ENCODE results near the gene PPP1R13B.
A peak's percentile ranks its signal among the peaks of the same experiment; 100 is the strongest.
"Not testable (repeated sequence)": the region's sequence is repeated elsewhere in the genome, so short reads cannot be mapped to it uniquely, and the experiment has no call there.

The PPP1R13B gene

GRCh38 chr14:103847451-103848174 is at the start of gene PPP1R13B:
Gene PPP1R13B, minus strand, starts transcription at chr14:103847575. Its CDS starts 268 bp downstream, at chr14:103847307.
- peak; percentile 93 for DNase-seq (ENCODE audit: low read depth, low spot score)

DNA sequence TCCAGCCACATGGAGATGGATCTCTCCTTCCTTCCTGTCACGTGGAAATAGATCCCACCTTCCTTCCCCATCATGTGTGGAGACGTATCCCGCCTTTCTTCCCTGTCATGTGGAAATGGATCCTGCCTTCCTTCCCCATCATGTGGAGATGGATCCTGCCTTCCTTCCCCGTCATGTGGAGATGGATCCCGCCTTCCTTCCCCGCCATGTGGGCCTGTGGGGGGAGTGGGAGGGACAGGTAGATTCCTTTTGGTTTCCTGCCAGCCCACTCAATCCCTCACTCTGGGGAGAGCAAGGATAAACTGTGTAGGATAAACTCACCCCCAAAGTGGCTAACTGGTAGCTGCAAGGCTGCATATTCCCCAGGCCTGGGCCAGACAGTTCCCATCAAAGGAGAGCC is 49.2 kb upstream of the PPP1R13B start:
- DNase-seq (ENCODE audit: low read depth, low spot score): no peak

- DNase-seq (ENCODE audit: low read depth, low spot score): no peak
Observed at GRCh38 chr14:103894723-103895059, 47.3 kb upstream of the PPP1R13B start.

DNA sequence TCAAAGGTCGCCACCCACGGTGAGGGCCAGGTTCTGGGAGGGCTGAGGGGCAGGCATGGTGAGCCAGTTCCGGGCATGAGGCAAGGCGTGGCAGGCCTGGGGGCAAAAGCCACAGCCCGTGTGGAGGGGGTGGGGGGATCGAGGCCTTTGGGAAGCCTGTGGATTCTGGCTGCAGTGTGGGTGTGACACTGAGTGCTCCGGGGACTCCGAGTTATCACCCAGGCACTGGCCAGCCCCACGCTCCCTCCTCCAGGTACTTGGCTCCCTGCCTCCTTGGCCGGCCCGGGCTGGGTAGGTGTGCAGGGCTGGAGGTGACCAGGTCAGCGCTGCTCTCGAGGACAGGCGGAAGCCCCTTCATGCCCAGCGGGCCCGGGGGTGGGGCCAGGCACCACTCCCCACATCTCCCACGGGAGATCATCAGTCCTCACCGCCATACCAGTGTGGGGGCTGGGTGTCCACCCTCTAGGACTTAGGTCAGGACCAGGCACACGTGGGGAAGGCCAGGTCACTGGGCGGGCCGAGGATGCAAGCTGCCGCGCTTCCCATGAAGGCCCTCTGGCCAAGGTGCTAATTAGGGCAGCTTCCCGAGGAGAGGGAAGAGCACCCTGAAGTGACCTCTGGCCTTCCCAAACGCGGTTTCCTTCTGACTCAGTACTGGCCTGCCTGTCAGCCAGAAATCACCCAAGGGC is 46.8 kb upstream of the PPP1R13B start:
- no peak for DNase-seq (ENCODE audit: low read depth, low spot score)

DNA sequence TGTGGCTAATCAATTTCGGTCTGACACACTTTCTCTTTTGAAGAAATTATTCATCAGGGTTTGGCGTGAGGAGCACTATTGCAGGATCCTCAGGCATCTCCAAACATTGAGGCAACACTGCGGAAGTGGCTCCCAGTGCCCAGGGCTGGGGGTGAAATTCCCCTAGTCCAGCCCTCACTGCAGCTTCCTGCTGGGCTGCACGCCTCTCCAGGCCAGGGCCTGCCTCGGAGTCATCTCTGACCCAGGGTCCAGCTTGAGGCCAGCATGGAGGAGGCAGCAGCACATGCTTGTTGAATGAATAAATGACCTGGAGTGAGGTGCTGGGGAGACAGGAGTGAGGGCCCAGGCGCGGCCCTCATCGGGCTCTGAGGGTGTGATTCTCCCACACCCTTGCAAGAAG is 44.9 kb upstream of the PPP1R13B start:
- DNase-seq (ENCODE audit: low read depth, low spot score): no peak

- DNase-seq (ENCODE audit: low read depth, low spot score): no peak
Observed at GRCh38 chr14:103891667-103892215, 44.4 kb upstream of the PPP1R13B start.

DNA sequence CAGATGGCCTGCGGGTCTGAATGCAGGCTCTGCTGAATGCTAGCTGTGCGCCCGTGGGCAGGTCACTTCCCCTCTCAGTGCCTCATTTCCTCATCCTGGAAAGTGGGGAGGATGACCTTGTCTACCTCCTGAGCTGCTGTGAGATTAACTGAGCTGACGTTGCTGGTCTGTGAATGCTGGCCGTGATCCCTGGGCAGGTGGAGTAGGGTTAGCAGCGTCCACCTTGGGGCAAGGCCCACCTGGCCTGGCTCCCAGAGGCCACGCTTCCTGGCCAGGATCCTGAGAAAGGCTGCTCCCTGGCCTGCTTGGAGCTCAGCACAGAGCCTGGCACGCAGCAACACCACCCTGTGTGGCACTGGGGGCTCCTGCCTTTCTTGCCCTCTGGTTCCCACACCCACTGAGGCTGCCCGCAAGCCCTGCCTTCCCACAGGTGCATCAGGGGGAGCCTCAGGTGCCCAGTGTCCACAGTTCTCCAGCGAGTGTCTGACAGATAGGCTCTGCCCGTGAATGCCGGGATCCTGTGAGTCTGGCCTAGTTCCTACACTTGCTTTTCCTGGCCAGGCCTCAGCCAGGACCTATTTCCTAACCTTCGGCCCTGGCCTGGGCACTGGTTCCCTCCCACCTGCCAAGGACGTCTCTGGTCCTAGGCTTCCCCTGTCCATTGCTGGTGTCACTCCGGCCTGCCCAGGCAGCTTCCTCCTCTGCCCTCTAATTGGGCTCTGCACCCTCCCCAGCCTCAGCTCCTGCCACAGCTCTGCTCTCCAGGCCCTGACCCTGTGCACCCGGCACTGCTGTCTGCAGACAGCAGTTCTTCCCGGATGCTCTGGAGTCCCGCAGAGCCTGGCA is 43.7 kb upstream of the PPP1R13B start:
- no peak for DNase-seq (ENCODE audit: low read depth, low spot score)

DNA sequence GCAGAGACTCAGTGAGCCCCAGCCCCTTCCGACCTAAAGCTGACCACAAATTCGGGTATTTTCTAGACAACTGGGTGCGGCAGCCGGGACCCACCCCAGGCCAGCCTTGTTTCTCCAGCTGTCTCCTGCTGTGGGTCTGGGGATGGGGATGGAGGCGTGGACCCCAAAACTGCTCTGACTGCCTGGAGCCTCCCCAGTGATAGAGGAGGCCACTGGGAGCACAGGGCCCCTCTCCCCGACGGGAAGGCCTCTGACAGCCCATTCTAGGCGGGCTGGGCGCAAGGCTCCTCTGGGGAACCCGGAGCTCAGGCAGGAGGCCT is 42.6 kb upstream of the PPP1R13B start:
- no peak for DNase-seq (ENCODE audit: low read depth, low spot score)

DNA sequence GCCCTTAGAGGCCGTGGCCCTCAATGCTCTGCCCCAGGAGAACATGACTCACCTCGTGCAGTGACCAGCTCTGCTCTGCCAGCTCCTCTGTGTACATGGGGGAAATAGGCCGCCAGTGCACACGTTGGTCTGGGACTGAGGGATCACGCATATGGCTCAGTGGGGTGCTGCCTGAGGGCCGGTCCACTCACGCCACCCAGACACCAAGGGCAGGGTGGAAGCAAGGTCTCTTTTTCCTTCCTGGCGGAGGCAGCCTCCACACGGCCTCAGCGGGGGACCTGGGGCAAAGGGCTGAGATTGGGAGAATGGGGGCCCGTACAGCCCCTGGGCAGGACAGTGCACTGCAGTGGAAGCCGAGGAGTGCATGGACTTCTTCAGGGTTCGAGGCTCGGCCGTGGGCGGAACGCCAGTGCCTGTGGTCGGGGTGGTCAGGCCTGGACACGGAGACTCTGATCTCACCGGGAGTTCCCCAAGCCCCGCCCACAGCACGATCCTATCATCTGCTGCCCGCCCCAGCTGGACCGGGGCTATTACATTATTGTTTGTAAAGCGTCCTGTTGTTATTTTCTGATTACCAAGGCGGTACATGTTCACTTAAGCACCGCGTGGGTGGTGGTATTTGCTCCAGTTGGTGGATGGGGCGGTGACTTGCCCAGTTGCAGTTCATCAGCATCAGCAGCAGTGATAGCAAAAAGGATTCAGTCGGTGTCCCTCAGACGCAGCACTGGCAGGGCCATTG is 42.1 kb upstream of the PPP1R13B start:
- no peak for DNase-seq (ENCODE audit: low read depth, low spot score)

- DNase-seq (ENCODE audit: low read depth, low spot score): not testable (repeated sequence)
Observed at GRCh38 chr14:103889002-103889312, 41.6 kb upstream of the PPP1R13B start.

- no peak for DNase-seq (ENCODE audit: low read depth, low spot score)
Observed at GRCh38 chr14:103887557-103888115, 40.3 kb upstream of the PPP1R13B start.

- no peak for DNase-seq (ENCODE audit: low read depth, low spot score)
Observed at GRCh38 chr14:103887170-103887501, 39.8 kb upstream of the PPP1R13B start.

DNA sequence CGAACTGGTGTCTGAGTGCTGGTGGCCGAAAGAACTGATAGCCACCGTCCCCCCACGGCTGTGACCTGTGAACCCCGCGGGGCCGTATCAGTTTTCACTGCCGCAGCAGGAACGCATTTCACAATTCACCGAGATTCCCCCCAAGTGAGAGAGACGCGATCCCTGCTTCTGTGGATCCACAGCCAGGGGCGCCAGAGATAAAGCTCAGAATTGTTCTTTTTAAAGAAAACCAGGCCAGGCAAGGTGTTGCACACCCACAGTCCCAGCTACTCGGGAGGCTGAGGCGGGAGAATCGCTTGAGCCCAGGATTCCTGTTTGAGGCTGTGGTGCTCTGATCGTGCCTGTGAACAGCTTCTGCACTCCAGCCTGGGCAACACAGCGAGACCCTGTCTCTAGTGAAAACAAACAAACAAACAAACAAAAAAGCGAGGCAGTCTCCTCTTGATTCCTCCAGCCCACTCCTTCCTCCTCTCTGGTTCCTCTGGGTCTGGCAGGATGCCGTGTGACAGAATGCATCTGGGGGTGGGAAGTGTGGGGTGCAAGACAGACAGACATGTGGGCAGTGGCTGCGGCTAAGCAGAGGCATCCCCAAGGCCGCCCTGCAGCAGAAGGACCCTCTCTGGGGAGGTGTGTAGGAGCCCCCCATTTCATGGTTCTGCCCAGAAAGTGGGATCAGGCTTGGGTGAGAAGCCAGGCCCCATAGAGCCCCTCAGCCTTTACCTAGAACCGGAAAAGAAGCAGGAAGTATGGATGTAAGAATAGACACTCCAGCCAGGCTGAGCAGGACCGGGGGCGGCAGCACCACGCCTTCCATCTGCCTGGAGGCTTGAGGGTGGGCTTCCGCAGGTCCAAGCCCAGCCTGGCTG is 39.2 kb upstream of the PPP1R13B start:
- DNase-seq (ENCODE audit: low read depth, low spot score): no peak

DNA sequence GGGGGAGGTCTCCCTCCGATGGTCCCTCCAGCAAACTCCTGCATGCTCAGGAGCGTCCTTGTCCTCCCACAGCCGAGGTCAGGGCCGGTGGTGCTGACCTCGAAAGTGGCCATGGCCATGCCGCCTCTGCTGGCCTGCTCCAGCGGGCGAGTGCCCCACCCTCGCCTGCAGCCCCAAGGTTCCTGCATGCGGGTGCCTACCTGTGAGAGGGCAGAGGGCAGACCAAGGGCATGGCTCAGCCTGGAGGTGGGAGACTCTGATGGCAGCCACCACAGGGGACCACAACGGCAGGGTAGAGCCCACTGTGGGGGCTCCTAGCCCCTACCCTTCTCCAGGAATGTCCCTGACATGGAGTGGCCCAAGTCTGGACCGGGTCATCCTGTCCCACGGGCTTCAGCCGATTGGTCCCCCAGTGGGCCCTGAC is 38.1 kb upstream of the PPP1R13B start:
- DNase-seq (ENCODE audit: low read depth, low spot score): no peak

DNA sequence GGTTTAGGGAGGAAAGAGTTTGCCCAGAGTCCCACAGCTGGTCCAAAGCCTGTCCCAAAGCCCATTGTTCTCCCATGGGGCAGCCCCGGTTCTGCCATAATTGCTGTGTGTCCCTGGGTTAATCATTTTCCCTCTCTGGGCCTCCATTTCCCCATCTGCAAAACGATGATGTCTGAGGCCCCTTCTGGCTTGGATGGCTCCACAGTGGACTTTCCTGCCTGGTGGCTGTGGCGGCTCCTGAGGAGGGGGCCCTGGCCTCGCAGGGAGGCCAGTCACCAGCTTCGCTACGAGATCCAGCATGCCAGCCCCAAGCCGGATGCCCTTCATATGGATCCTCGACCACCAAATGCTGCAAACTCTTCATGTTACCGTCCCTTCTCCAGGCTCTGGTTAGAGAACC is 37.5 kb upstream of the PPP1R13B start:
- DNase-seq (ENCODE audit: low read depth, low spot score): no peak

DNA sequence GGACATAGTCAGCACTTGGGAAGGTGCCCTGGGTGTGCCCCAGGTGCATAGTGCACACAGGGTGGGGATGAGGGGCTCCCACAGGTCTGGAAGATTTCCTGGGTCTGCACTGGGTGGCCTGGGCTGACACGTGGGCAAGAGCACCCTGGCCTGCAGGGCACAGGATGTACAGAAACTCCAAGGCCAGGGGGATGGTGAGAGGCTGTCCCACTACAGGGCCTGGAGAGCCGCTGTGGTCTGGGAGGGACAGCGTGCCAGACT is 35.8 kb upstream of the PPP1R13B start:
- DNase-seq (ENCODE audit: low read depth, low spot score): no peak

- DNase-seq (ENCODE audit: low read depth, low spot score): no peak
Observed at GRCh38 chr14:103882503-103883262, 35.3 kb upstream of the PPP1R13B start.

- no peak for DNase-seq (ENCODE audit: low read depth, low spot score)
Observed at GRCh38 chr14:103881268-103882201, 34.2 kb upstream of the PPP1R13B start.

Data from activated naive CD8-positive, alpha-beta T cell treated with anti-CD3 and anti-CD28 coated beads, Interleukin-2, amount 50 U/mL, for 16 hours (primary cell).